A673 (cell line): ENCODE data around the gene SMIM21. TPM values are rescaled to one million over a fixed set of nuclear protein-coding genes. Genes with fewer than 3 reads are reported as not detected.

Source experiments
- BruUV-seq: library from RNA; stranded (reverse); fragments of 400-500 nt; replicated peaks from 2 replicates; lab custom pipeline; 2021; lab: Mats Ljungman, UMichigan
- CTCF ChIA-PET: fragments of 300-600 bp; sonication (Branson Sonifier 250); formaldehyde crosslinking; loops from one replicate; lab custom pipeline; 2022; ENCODE audit warnings: antibody characterized with exemption; lab: Charles Lee
- POLR2A ChIA-PET: fragments of 300-600 bp; sonication (Branson Sonifier 250); formaldehyde crosslinking; loops from one replicate; lab custom pipeline; 2022; ENCODE audit warnings: antibody characterized with exemption; ENCODE audit not compliant: low non-redundant PET; lab: Charles Lee
- DNase-seq: peaks from one replicate; pipeline ENCODE4 v3.0.0-alpha.2; 2015; ENCODE audit warnings: low spot score
- H3K27ac ChIP-seq: fragments of 200-600 bp; sonication (generic); 2 replicates; pipeline ENCODE4 v1.5.1; 2016; ENCODE audit warnings: mixed run types, low read depth, mild to moderate bottlenecking, mixed read lengths, antibody characterized with exemption, low read length; ENCODE audit not compliant: poor library complexity, severe bottlenecking
- H3K27me3 ChIP-seq: fragments of 200-600 bp; sonication (generic); replicated peaks from 2 replicates; pipeline ENCODE4 v1.6.1; 2017; ENCODE audit warnings: mixed run types, low read depth, mild to moderate bottlenecking, mixed read lengths, antibody characterized with exemption, low read length; ENCODE audit not compliant: insufficient read depth, poor library complexity
- H3K36me3 ChIP-seq: fragments of 200-600 bp; sonication (generic); 2 replicates; pipeline ENCODE4 v1.6.1; 2016; ENCODE audit warnings: mixed run types, mild to moderate bottlenecking, mixed read lengths, antibody characterized with exemption, low read length; ENCODE audit not compliant: insufficient read depth, poor library complexity, severe bottlenecking
- H3K4me1 ChIP-seq: fragments of 200-600 bp; sonication (generic); 2 replicates; pipeline ENCODE4 v1.6.1; 2017; ENCODE audit warnings: mixed run types, mild to moderate bottlenecking, mixed read lengths, antibody characterized with exemption, low read length; ENCODE audit not compliant: insufficient read depth, poor library complexity, severe bottlenecking
- H3K4me3 ChIP-seq: fragments of 200-600 bp; sonication (generic); 2 replicates; pipeline ENCODE4 v1.5.1; 2016; ENCODE audit warnings: low read depth, mixed run types, mild to moderate bottlenecking, mixed read lengths, low read length; ENCODE audit not compliant: poor library complexity, severe bottlenecking
- H3K9me3 ChIP-seq: fragments of 200-600 bp; sonication (generic); 2 replicates; pipeline ENCODE4 v1.6.1; 2016; ENCODE audit warnings: mixed run types, low read depth, mild to moderate bottlenecking, mixed read lengths, antibody characterized with exemption, low read length; ENCODE audit not compliant: poor library complexity, severe bottlenecking
- CTCF ChIP-seq: fragments of 300-800, 200-600 bp; sonication (generic); conservative IDR thresholded peaks from 2 replicates; pipeline ENCODE4 v1.5.1; 2017; ENCODE audit warnings: low read depth, mild to moderate bottlenecking, antibody characterized with exemption, low read length, moderate library complexity, mixed read lengths
- EZH2 ChIP-seq: fragments of 200-600 bp; sonication (generic); IDR thresholded peaks from 2 replicates; pipeline ENCODE4 v1.6.1; 2017; ENCODE audit warnings: borderline replicate concordance, low read depth, mild to moderate bottlenecking, mixed read lengths, antibody characterized with exemption, low read length; ENCODE audit not compliant: poor library complexity, severe bottlenecking
- intact Hi-C: fragments of 100-400 bp; cut with micrococcal nuclease; formaldehyde crosslinking; loops from one replicate; pipeline ENCODE4 v1.10.0; 2022; ENCODE audit not compliant: unreplicated experiment
- total RNA-seq: library from RNA; stranded (reverse); gene quantifications from 2 replicates; pipeline ENCODE4 v1.2.3, GENCODE V29; 2021

Gene SMIM21
- total RNA-seq, 1 experiment from 2014 or later: not detected

- no peaks in the 10 kb centered on the region for H3K36me3 ChIP-seq
- H3K4me3 ChIP-seq: no peak overlapping the region
- TF ChIP-seq EZH2: no peak
- no peak for TF ChIP-seq CTCF
- DNase-seq: no peak
- ChIA-PET POLR2A (no interaction called here), CTCF (no interaction called here)
- intact Hi-C loops: no loop called here
- H3K4me1 ChIP-seq: no peaks in the 10 kb centered on the region
- H3K9me3 ChIP-seq: no peaks in the 10 kb centered on the region
- no TSS peak for BruUV-seq
- H3K27me3 ChIP-seq: no peaks in the 10 kb centered on the region
- no peak overlapping the region for H3K27ac ChIP-seq
Observed at GRCh38 chr18:75378376-75379315, 48.9 kb downstream of the SMIM21 start.

GRCh38 chr18:75377926-75378325, 49.6 kb downstream of the SMIM21 start:
- ChIA-PET POLR2A (no interaction called here), CTCF (no interaction called here)
- intact Hi-C loops: no loop called here
- H3K27me3 ChIP-seq: no peaks in the 10 kb centered on the region
- BruUV-seq: no TSS peak
- no peaks in the 10 kb centered on the region for H3K9me3 ChIP-seq
- no peak for DNase-seq
- H3K4me1 ChIP-seq: no peaks in the 10 kb centered on the region
- H3K27ac ChIP-seq: no peak overlapping the region
- TF ChIP-seq EZH2 (no peak), CTCF (no peak)
- no peak overlapping the region for H3K4me3 ChIP-seq
- no peaks in the 10 kb centered on the region for H3K36me3 ChIP-seq

- Histone ChIP-seq H3K4me3 (no peak overlapping the region), H3K27ac (no peak overlapping the region), H3K27me3 (no peaks in the 10 kb centered on the region), H3K4me1 (no peaks in the 10 kb centered on the region), H3K9me3 (no peaks in the 10 kb centered on the region), H3K36me3 (no peaks in the 10 kb centered on the region)
- ChIA-PET CTCF (no interaction called here), POLR2A (no interaction called here)
- DNase-seq: no peak
- BruUV-seq: no TSS peak
- TF ChIP-seq EZH2 (no peak), CTCF (no peak)
- intact Hi-C loops: no loop called here
Observed at GRCh38 chr18:75377258-75377657, 50.2 kb downstream of the SMIM21 start.
